Islet precursor cell (in vitro differentiated cells): ENCODE data around the gene ADAMTS14.
"Not testable (repeated sequence)": the region's sequence is repeated elsewhere in the genome, so short reads cannot be mapped to it uniquely, and the experiment has no call there.

Source experiments
- DNase-seq: peaks from one replicate; pipeline ENCODE4 v3.0.0-alpha.2; 2018

ADAMTS14 gene

GRCh38 chr10:70656489-70656888 is 15.8 kb upstream of the ADAMTS14 start:
- peak; percentile 96 for DNase-seq

- no peak for DNase-seq
Measured at GRCh38 chr10:70657041-70657440, 15.3 kb upstream of the ADAMTS14 start.

GRCh38 chr10:70658582-70659136 is 13.6 kb upstream of the ADAMTS14 start:
- no peak for DNase-seq

GRCh38 chr10:70659306-70659705 is 13.0 kb upstream of the ADAMTS14 start:
- DNase-seq, result no peak

- peak; percentile 69 for DNase-seq
Measured at GRCh38 chr10:70660722-70661121, 11.6 kb upstream of the ADAMTS14 start.

GRCh38 chr10:70661623-70662361 is 10.5 kb upstream of the ADAMTS14 start:
- peak; percentile 58 for DNase-seq

GRCh38 chr10:70662362-70663220 is 9.7 kb upstream of the ADAMTS14 start:
- peak; percentile 61 for DNase-seq

- DNase-seq, result peak; percentile 54
Measured at GRCh38 chr10:70663458-70664409, 8.6 kb upstream of the ADAMTS14 start.

GRCh38 chr10:70664702-70665195 is 7.6 kb upstream of the ADAMTS14 start:
- DNase-seq, result peak; percentile 92

GRCh38 chr10:70666960-70667798 is 5.1 kb upstream of the ADAMTS14 start:
- DNase-seq, result no peak

GRCh38 chr10:70667818-70668217 is 4.5 kb upstream of the ADAMTS14 start:
- DNase-seq, result not testable (repeated sequence)

- DNase-seq, result peak; percentile 31
Measured at GRCh38 chr10:70668454-70668970, 3.8 kb upstream of the ADAMTS14 start.

GRCh38 chr10:70669015-70669414 is 3.3 kb upstream of the ADAMTS14 start:
- no peak for DNase-seq

- DNase-seq, result no peak
Measured at GRCh38 chr10:70669732-70670317, 2.5 kb upstream of the ADAMTS14 start.

GRCh38 chr10:70671619-70672164 is 614 bp upstream of the ADAMTS14 start:
- DNase-seq, result no peak

- peak; percentile 80 for DNase-seq
Measured at GRCh38 chr10:70673043-70673928, 980 bp downstream of the ADAMTS14 start.

GRCh38 chr10:70673929-70674559 is 1.7 kb downstream of the ADAMTS14 start:
- DNase-seq, result no peak

GRCh38 chr10:70674560-70675495 is 2.5 kb downstream of the ADAMTS14 start:
- DNase-seq, result no peak
